Measurements from ENCODE around the gene TMEM120A. TPM values are rescaled to one million over a fixed set of nuclear protein-coding genes. Genes with fewer than 3 reads are reported as not detected.
A peak's percentile ranks its signal among the peaks of the same experiment; 100 is the strongest.
"Not testable (repeated sequence)": the region's sequence is repeated elsewhere in the genome, so short reads cannot be mapped to it uniquely, and the experiment has no call there.

Gene TMEM120A
- total RNA-seq = 100 to 1,000 TPM in 1 of 3 donors, 10 to 100 TPM in 2; 75.6 to 138 (median 88.4) TPM
- long read RNA-seq, donor 1, transcript TMEM120A-204 (11 exons, 1,352 nt) = minor isoform, 6 of 130 reads
- long read RNA-seq, donor 1, transcript TMEM120A-203 (12 exons, 1,161 nt) = minor isoform, 11 of 130 reads
- long read RNA-seq, donor 1, transcript TMEM120A-214 (12 exons, 1,456 nt) = major isoform, 77 of 130 reads
- long read RNA-seq, donor 1, partial matches to known transcripts = 6 of 130 reads
- long read RNA-seq, donor 1, other reads (novel, unspliced or antisense) = 30 of 130 reads
- long read RNA-seq, donor 2, transcript TMEM120A-214 (12 exons, 1,456 nt) = major isoform, 43 of 77 reads
- long read RNA-seq, donor 2, partial matches to known transcripts = 4 of 77 reads
- long read RNA-seq, donor 2, other reads (novel, unspliced or antisense) = 23 of 77 reads

DNA sequence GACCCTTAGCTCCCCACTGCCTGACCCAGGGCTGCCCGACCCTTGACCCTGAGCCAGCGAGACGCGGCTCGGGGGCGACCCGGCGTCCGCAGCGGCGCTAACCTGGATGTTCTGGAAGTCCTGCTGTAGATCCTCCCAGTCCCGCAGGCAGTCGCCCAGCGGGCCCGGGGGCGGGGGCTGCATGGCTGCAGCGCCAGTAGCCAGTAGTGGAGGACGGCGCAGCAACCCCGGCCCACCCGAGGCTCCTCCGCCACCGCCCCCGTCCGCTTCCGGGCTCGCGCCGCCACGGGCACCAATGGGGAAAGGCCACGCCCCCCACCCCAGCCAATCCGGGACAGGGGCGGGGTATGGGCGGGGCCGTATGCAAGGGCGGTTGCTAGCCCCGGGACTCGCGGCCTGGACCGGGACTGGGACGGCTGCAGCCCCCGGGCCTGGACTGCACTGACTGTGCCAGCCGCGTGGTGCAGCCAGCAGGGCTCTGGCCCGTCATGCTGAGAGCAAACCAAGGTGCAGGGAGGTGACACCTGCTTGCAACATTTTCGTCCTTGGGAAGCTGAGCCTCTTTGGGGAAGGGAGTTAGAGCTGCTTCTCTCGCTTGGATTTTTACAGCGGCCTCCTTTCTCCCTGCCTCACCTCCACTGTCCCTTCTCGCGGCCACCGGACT, at the start of gene TMEM120A:
Gene TMEM120A (minus strand): TSS at position 208 of the 664 bp plus-strand sequence. CDS start 25 bp downstream, at position 183.
- DNase-seq (peak; percentile 97 to 98 (median 98)), ATAC-seq (peak; percentile 97)
- TF ChIP-seq, protein P1, sequence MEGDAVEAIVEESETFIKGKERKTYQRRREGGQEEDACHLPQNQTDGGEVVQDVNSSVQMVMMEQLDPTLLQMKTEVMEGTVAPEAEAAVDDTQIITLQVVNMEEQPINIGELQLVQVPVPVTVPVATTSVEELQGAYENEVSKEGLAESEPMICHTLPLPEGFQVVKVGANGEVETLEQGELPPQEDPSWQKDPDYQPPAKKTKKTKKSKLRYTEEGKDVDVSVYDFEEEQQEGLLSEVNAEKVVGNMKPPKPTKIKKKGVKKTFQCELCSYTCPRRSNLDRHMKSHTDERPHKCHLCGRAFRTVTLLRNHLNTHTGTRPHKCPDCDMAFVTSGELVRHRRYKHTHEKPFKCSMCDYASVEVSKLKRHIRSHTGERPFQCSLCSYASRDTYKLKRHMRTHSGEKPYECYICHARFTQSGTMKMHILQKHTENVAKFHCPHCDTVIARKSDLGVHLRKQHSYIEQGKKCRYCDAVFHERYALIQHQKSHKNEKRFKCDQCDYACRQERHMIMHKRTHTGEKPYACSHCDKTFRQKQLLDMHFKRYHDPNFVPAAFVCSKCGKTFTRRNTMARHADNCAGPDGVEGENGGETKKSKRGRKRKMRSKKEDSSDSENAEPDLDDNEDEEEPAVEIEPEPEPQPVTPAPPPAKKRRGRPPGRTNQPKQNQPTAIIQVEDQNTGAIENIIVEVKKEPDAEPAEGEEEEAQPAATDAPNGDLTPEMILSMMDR (IDR thresholded peaks at IDR 0.05) = no peak
- Histone ChIP-seq H3K4me3 (peak within 1 kb of the TSS; percentile 74), H3K36me3 (ENCODE audit: low read depth) (no peaks in the 10 kb centered on the region), H3K4me1 (ENCODE audit: low read depth) (peaks cover 18% of the 10 kb centered on the region), H3K9me3 (no peaks in the 10 kb centered on the region)
- intact Hi-C loops (cut with DNase I, micrococcal nuclease) = no loop called here

DNA sequence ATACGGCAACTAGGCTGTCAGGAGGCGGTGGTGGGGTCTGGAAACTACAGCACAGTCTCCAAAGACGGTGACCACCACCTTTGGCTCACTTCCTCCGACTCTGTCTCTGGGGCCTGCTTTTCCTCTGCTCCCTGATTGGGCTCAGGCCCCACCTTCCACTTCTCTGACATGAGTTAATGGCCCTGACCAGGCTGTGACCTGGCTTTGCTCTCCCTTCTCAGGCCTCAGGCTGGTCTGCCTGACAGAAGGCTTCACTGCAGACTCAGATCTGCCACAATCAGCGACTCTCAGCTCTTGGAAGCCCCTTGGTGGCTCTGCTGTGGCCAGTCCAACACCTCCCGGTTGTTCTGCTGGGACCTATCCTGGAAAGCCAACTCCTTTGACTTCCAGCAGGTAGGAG, 45.7 kb upstream of the TMEM120A start:
- intact Hi-C loops (cut with DNase I, micrococcal nuclease) = no loop called here
- H3K4me1 ChIP-seq (ENCODE audit: low read depth) = peaks cover 1% of the 10 kb centered on the region
- H3K9me3 ChIP-seq = no peaks in the 10 kb centered on the region
- ATAC-seq = no peak
- no peak overlapping the region for H3K4me3 ChIP-seq
- H3K36me3 ChIP-seq (ENCODE audit: low read depth) = no peaks in the 10 kb centered on the region
- TF ChIP-seq, protein P1 (IDR thresholded peaks at IDR 0.05) = no peak
- DNase-seq = no peak

DNA sequence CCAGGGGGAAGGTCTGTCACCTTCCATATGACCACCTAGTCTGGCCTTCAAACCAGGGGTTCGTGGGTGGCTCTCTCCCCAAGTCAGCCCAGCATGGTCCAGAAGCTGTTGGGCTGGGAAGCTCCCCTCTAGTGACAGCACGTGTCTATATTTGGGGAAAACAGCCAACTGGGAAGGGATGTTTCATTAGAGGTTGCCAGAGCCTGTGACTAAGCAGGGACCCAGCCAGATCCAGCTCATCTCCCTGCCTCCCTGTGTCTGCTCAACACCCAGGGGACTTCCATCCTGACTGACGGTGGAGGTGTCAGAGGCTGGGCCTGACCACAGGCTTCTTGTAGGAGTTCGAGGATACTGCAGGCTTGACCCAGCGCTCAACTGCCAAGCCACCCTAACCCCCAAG, 42.9 kb upstream of the TMEM120A start:
- ATAC-seq (peak; percentile 52), DNase-seq (no peak)
- H3K4me1 ChIP-seq (ENCODE audit: low read depth) = no peaks in the 10 kb centered on the region

DNA sequence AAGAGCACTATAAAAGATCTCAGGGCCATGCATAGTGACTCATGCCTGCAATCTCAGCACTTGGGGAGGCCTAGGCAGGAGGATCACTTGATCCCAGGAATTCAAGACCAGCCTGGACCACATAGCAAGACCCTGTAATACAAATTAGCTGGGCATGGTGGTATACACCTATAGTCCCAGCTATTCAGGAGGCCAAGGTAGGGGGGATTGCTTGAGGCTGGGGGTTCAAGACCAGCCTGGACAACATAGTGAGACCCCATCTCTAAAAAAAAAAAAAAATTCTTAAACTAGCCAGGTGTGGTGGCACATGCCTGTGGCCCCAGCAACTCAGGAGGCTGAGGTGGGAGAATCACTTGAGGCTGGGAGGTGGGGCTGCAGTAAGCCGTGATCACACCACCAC, 37.6 kb upstream of the TMEM120A start:
- ATAC-seq (no peak), DNase-seq (no peak)
- Histone ChIP-seq H3K9me3 (no peaks in the 10 kb centered on the region), H3K4me3 (no peak overlapping the region), H3K4me1 (ENCODE audit: low read depth) (no peaks in the 10 kb centered on the region), H3K36me3 (ENCODE audit: low read depth) (no peaks in the 10 kb centered on the region)
- intact Hi-C loops (cut with DNase I, micrococcal nuclease) = no loop called here
- TF ChIP-seq, protein P1 (IDR thresholded peaks at IDR 0.05) = no peak

More for the DNA sequence above, 42.9 kb upstream of the TMEM120A start:
- intact Hi-C loops (cut with DNase I, micrococcal nuclease) = no loop called here
- H3K36me3 ChIP-seq (ENCODE audit: low read depth) = no peaks in the 10 kb centered on the region
- no peak overlapping the region for H3K4me3 ChIP-seq
- TF ChIP-seq, protein P1 (IDR thresholded peaks at IDR 0.05) = no peak
- no peaks in the 10 kb centered on the region for H3K9me3 ChIP-seq

DNA sequence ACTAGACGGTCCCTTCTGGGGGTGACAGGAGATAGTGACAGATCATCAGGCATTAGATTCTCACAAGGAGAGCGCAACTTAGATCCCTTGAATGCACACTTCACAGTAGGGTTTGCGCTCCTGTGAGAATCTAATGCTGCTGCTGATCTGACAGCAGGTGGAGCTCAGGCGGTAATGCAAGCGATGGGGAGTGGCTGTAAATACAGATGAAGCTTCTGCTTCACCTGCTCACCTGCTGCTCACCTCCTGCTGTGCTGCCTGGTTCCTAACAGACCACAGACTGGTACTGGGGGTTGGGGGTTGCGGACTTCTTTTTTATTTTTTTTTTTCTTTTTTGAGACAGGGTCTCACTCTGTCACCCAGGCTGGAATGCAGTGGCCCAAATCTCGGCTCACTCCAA, 35.3 kb upstream of the TMEM120A start:
- not testable (repeated sequence) for H3K4me3 ChIP-seq; H3K36me3 ChIP-seq (ENCODE audit: low read depth); H3K4me1 ChIP-seq (ENCODE audit: low read depth); ATAC-seq; H3K9me3 ChIP-seq
- DNase-seq = peak in 1 of 3 donors; percentile 14
- intact Hi-C loops (cut with DNase I, micrococcal nuclease) = loop anchor here in 1 of 2 donors (10.0 kb wide), 1 partner anchor 165 kb away; no protein-coding TSS in a partner anchor

DNA sequence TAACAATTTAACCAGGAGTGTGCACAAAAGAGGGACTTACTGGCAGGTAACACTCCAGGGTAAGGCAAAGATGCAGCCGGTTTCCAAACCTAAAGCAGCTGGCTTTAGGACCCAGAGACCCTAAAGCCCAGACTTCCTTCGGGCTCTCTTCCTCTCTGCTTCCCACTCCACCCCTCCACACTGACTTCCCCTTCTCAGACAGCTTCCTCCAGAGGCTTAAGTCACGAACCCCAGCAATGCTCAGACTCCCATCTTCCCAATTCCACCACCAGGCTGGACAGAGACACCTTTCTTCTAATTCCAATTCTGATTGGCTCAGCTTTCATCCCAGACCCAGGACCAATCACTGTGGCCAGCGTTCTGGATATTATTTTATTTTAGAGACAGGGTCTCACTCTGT, 28.6 kb upstream of the TMEM120A start:
- Histone ChIP-seq H3K4me3 (no peak overlapping the region), H3K36me3 (ENCODE audit: low read depth) (no peaks in the 10 kb centered on the region), H3K9me3 (no peaks in the 10 kb centered on the region), H3K4me1 (ENCODE audit: low read depth) (peaks cover 3% of the 10 kb centered on the region)
- ATAC-seq (peak; percentile 42), DNase-seq (peak in 1 of 3 donors; percentile 27)
- TF ChIP-seq, protein P1 (IDR thresholded peaks at IDR 0.05) = no peak
- intact Hi-C loops (cut with DNase I, micrococcal nuclease) = loop anchor here in 1 of 2 donors (10.0 kb wide), 1 partner anchor 158 kb away; no protein-coding TSS in a partner anchor

Measured in mucosa of descending colon (tissue), 3 donors.